ENCODE data around the gene SLC44A3. TPM values are rescaled to one million over a fixed set of nuclear protein-coding genes. Genes with fewer than 3 reads are reported as not detected.

The SLC44A3 gene
- total RNA-seq, 1 donor: 1.7 TPM

DNA sequence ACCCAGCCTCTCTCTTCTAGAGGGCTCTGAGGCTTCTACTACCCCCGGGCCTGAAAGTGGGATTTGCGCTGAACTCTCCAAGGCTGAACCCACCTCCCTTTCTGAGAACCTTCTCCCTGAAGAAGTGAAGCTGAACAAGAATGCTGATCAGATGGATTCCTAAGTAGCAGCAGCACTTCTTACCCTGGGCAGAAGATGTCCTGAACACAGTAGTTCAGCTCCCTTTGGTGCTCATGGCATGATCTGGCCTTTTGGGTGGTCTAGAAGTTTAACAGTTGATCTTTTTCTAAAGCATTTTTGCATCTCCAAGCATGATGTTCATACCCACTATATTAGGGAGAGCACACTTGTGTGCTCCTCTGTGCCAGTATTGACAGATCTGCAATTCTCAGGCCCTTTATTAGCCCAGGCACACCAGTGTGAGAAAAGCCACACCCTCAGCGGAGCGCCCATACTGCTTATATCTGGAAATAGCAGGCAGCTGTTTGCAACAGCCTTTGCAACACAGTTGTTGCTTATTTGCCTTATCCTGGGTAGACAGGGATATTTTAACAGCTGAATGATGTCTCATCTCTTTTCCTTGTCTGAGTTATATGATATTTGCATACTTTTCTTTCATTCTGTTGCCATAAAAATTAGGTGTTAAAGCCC is 72.6 kb downstream of the SLC44A3 start:
- peak; percentile 42 for DNase-seq (ENCODE audit: low read depth)
- TF ChIP-seq, protein P1, sequence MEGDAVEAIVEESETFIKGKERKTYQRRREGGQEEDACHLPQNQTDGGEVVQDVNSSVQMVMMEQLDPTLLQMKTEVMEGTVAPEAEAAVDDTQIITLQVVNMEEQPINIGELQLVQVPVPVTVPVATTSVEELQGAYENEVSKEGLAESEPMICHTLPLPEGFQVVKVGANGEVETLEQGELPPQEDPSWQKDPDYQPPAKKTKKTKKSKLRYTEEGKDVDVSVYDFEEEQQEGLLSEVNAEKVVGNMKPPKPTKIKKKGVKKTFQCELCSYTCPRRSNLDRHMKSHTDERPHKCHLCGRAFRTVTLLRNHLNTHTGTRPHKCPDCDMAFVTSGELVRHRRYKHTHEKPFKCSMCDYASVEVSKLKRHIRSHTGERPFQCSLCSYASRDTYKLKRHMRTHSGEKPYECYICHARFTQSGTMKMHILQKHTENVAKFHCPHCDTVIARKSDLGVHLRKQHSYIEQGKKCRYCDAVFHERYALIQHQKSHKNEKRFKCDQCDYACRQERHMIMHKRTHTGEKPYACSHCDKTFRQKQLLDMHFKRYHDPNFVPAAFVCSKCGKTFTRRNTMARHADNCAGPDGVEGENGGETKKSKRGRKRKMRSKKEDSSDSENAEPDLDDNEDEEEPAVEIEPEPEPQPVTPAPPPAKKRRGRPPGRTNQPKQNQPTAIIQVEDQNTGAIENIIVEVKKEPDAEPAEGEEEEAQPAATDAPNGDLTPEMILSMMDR (IDR thresholded peaks at IDR 0.05; ENCODE audit: insufficient read depth, low read depth, low read length): no peak
- no peak overlapping the region for H3K4me3 ChIP-seq (ENCODE audit: low read depth, low read length)

DNA sequence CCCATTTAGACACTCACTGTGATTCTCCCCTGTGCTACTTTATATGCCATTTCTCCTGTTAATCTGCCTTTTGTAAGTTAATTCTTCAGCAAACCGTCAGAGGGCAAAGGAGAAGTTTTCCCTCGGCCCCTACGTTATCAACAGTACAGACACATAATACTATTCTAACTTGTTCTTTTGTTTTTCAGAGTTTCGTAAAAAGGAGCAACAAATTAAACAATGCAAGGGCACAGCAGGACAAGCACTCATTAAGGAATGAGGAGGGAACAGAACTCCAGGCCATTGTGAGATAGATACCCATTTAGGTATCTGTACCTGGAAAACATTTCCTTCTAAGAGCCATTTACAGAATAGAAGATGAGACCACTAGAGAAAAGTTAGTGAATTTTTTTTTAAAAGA is 74.5 kb downstream of the SLC44A3 start:
- no peak overlapping the region for H3K4me3 ChIP-seq (ENCODE audit: low read depth, low read length)
- DNase-seq (ENCODE audit: low read depth): no peak
- TF ChIP-seq, protein P1 (IDR thresholded peaks at IDR 0.05; ENCODE audit: insufficient read depth, low read depth, low read length): no peak

DNA sequence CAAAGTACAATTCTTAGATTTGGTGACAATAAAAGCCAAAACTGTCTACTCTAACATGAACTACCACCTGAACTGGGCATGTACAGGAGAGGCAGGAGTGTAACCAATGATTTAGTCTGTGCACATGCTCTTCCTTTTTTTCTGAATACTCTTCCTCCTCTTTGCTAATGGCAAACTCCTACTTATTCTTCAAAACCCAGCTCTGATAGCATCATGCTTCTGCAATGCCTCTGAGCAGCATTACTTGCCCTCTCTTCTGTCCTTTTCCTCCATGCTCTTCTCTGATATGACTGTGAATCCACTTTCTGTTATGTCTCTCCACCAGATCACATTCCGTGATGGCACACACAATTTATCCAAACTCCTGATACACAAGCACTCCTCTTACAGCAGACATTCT is 75.4 kb downstream of the SLC44A3 start:
- no peak overlapping the region for H3K4me3 ChIP-seq (ENCODE audit: low read depth, low read length)
- TF ChIP-seq, protein P1 (IDR thresholded peaks at IDR 0.05; ENCODE audit: insufficient read depth, low read depth, low read length): no peak
- no peak for DNase-seq (ENCODE audit: low read depth)

DNA sequence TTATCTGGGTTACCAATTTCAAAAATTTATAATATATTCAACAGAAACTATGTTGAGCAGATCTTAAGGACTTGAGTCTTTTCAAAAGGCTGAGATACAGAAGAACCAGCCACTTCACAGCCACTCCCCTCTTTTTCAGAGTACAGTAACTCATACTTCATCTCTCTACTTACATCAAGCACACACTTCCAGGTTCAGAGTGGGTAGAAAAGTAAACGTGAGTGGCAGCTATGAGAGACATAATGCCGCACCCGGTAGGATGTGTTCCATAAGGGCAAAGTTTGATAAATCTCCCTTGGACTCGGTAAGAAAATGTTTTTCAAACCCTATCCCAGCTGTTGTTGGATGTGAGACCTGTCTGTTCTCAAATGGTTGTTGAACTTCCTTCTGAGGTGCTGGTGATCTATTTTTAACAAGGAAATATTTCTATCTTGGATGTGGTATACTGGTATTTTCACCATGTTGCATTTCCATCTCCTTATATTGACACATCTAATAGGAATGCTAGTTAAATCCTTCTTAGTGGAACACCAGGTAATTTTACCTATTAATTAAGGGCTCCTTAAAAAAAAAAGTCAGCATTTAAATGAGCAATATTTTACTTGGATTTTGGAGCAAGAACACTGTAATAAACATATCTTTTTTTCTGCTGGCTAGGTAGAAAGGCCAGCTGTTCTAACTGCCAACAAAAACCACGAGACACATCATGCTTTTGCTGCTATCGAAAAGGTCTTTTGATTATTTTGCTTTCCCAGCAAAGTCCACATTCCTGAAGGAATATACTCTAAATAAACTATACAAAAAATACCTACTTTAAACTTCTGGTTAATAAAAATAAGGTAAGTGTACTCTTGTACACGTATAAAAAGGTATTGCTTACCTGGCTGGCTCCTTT is 78.6 kb downstream of the SLC44A3 start:
- TF ChIP-seq, protein P1 (IDR thresholded peaks at IDR 0.05; ENCODE audit: insufficient read depth, low read depth, low read length): no peak
- no peak overlapping the region for H3K4me3 ChIP-seq (ENCODE audit: low read depth, low read length)
- no peak for DNase-seq (ENCODE audit: low read depth)

DNA sequence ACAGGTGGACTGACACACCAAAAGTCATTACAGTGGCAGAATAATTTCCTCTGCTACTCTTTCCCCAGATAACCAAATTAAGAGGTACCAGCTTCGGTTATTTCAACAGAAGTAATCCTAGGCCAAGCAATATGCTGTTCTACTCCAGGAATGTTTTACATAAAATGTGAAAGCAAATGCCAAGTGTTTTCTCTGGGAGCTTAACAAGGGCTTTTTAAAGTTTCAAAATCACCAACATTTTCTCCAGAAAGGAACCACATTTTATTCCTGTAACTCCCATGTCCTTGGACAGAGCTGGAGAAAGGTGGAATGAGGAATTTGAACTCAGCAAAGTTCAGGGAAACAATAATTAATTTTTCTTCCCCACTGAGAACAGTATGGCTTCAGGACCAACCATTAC is 79.6 kb downstream of the SLC44A3 start:
- TF ChIP-seq, protein P1 (IDR thresholded peaks at IDR 0.05; ENCODE audit: insufficient read depth, low read depth, low read length): no peak
- no peak for DNase-seq (ENCODE audit: low read depth)
- no peak overlapping the region for H3K4me3 ChIP-seq (ENCODE audit: low read depth, low read length)

DNA sequence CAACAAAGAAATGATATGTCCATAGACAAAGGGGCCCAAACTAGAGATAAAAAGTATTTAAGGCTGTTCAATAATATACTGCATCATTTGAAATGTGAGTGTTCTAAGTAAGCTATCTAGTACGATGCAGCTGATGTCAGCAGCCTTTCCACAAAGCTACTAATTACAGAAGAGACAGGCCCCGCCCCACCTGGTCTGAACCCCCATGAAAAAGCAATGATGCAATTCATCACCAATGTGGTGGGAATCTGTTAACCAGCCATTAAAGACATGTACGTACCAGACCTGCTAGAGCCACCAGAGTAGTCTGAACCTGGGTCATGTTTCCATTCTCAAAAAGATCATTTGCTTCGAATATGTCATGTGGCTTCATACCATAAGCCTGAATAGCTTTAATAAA is 81.7 kb downstream of the SLC44A3 start:
- H3K4me3 ChIP-seq (ENCODE audit: low read depth, low read length): no peak overlapping the region
- TF ChIP-seq, protein P1 (IDR thresholded peaks at IDR 0.05; ENCODE audit: insufficient read depth, low read depth, low read length): no peak
- peak; percentile 35 for DNase-seq (ENCODE audit: low read depth)

Measured in fibroblast of villous mesenchyme (primary cell).